GM12864 (cell line): ENCODE results near the gene NOBOX.
"Not testable (repeated sequence)": the region's sequence is repeated elsewhere in the genome, so short reads cannot be mapped to it uniquely, and the experiment has no call there.

Experiments used
- DNase-seq: peaks from one replicate; pipeline ENCODE4 v3.0.0-alpha.2; 2011; ENCODE audit warnings: low read depth
- H3K4me3 ChIP-seq: 2 replicates; pipeline ENCODE4 v1.5.1; 2011; ENCODE audit warnings: mild to moderate bottlenecking, low read depth, low read length, control low read depth
- CTCF ChIP-seq: IDR thresholded peaks from 2 replicates; pipeline ENCODE4 v1.5.1; 2011; ENCODE audit warnings: low read depth, mild to moderate bottlenecking, moderate library complexity, low read length, control low read depth, inconsistent platforms; ENCODE audit errors: missing control alignments

Gene NOBOX

GRCh38 chr7:144384071-144384470, 19.4 kb downstream of the NOBOX start:
- no peak for TF ChIP-seq CTCF
- H3K4me3 ChIP-seq: no peak overlapping the region

GRCh38 chr7:144379776-144380384, 23.6 kb downstream of the NOBOX start:
- no peak for TF ChIP-seq CTCF

More at GRCh38 chr7:144384071-144384470, 19.4 kb downstream of the NOBOX start:
- peak; percentile 18 for DNase-seq

GRCh38 chr7:144378651-144379050, 24.8 kb downstream of the NOBOX start:
- no peak for TF ChIP-seq CTCF
- no peak overlapping the region for H3K4me3 ChIP-seq
- DNase-seq: no peak

More at GRCh38 chr7:144379776-144380384, 23.6 kb downstream of the NOBOX start:
- H3K4me3 ChIP-seq: no peak overlapping the region
- no peak for DNase-seq

GRCh38 chr7:144369221-144369620, 34.3 kb downstream of the NOBOX start:
- H3K4me3 ChIP-seq, DNase-seq: not testable (repeated sequence)

- H3K4me3 ChIP-seq, DNase-seq: not testable (repeated sequence)
Observed at GRCh38 chr7:144367250-144367649, 36.2 kb downstream of the NOBOX start.

- not testable (repeated sequence) for DNase-seq, H3K4me3 ChIP-seq
Observed at GRCh38 chr7:144365523-144365922, 38.0 kb downstream of the NOBOX start.

- not testable (repeated sequence) for DNase-seq, H3K4me3 ChIP-seq
Observed at GRCh38 chr7:144362061-144362460, 41.4 kb downstream of the NOBOX start.

- DNase-seq, H3K4me3 ChIP-seq: not testable (repeated sequence)
Observed at GRCh38 chr7:144356860-144357259, 46.6 kb downstream of the NOBOX start.

GRCh38 chr7:144356185-144356584, 47.3 kb downstream of the NOBOX start:
- not testable (repeated sequence) for H3K4me3 ChIP-seq, DNase-seq

GRCh38 chr7:144355176-144355822, 48.2 kb downstream of the NOBOX start, which contains the start of gene ARHGEF5:
Gene ARHGEF5 (plus strand): TSS chr7:144355402. CDS start chr7:144362670, 7,268 bp downstream.
- H3K4me3 ChIP-seq: peak within 1 kb of the TSS; percentile 38
- not testable (repeated sequence) for DNase-seq

- DNase-seq, H3K4me3 ChIP-seq: not testable (repeated sequence)
Observed at GRCh38 chr7:144351667-144352066, 51.8 kb downstream of the NOBOX start.

GRCh38 chr7:144348625-144349024, 54.9 kb downstream of the NOBOX start:
- H3K4me3 ChIP-seq: not testable (repeated sequence)

More at GRCh38 chr7:144348625-144349024, 54.9 kb downstream of the NOBOX start:
- DNase-seq: not testable (repeated sequence)
